HEK293 (cell line): Measurements from ENCODE around the gene SREBF2.

Experiments
- CTCF ChIA-PET: fragments of 350-600 bp; formaldehyde crosslinking; extraction: SDS; loops from one replicate; lab custom pipeline; 2021; ENCODE audit warnings: antibody characterized with exemption; lab: Yijun Ruan, JAX
- POLR2A ChIA-PET: fragments of 300-600 bp; formaldehyde crosslinking; extraction: SDS; loops from one replicate; lab custom pipeline; 2020; ENCODE audit warnings: antibody characterized with exemption, inconsistent platforms; lab: Yijun Ruan, JAX
- H3K27ac ChIP-seq: fragments of 200-500 bp; sonication (Bioruptor generic); 2 replicates; pipeline ENCODE4 v1.5.1; 2014; ENCODE audit warnings: low read depth, low read length, control low read depth, inconsistent platforms; ENCODE audit errors: extremely low read depth
- H3K36me3 ChIP-seq, 2 experiments: fragments of 200-500 bp in 1 of 2; sonication (Bioruptor generic) in 1 of 2; 1 replicate in 1 of 2; 2 replicates in 1 of 2; pipeline ENCODE4 v1.5.1; 2014 to 2017; ENCODE audit warnings: inconsistent platforms in 2 of 2, low read length in 2 of 2; ENCODE audit not compliant: control insufficient read depth in 2 of 2, insufficient read depth in 1 of 2
- H3K4me1 ChIP-seq: fragments of 200-500 bp; sonication (Bioruptor generic); 2 replicates; pipeline ENCODE4 v1.5.1; 2014; ENCODE audit warnings: mild to moderate bottlenecking, low read length, inconsistent platforms; ENCODE audit not compliant: control insufficient read depth, insufficient read depth
- H3K4me3 ChIP-seq: 2 replicates; pipeline ENCODE4 v1.5.1; 2011; ENCODE audit warnings: low read depth, mild to moderate bottlenecking, control low read depth, low read length, moderate library complexity
- H3K9me3 ChIP-seq: fragments of 200-500 bp; sonication (Bioruptor generic); 2 replicates; pipeline ENCODE4 v1.5.1; 2014; ENCODE audit warnings: low read depth, low read length, inconsistent platforms; ENCODE audit not compliant: control insufficient read depth, insufficient read depth
- GLIS1 ChIP-seq: fragments of 450-650 bp; formaldehyde crosslinking; IDR thresholded peaks from 2 replicates; pipeline ENCODE4 v1.5.1; 2016; ENCODE audit warnings: missing biosample characterization, missing genetic modification characterization
- GLIS2 ChIP-seq: fragments of 450-650 bp; formaldehyde crosslinking; IDR thresholded peaks from 2 replicates; pipeline ENCODE4 v1.5.1; 2016; ENCODE audit warnings: missing biosample characterization, missing genetic modification characterization
- IKZF3 ChIP-seq: fragments of 450-650 bp; IDR thresholded peaks from 2 replicates; pipeline ENCODE4 v1.5.0; 2018; ENCODE audit warnings: missing biosample characterization, mild to moderate bottlenecking, missing genetic modification characterization, moderate library complexity
- INSM2 ChIP-seq: fragments of 450-650 bp; formaldehyde crosslinking; IDR thresholded peaks from 2 replicates; pipeline ENCODE4 v1.5.1; 2016; ENCODE audit warnings: missing biosample characterization, missing genetic modification characterization
- KLF1 ChIP-seq: fragments of 450-650 bp; formaldehyde crosslinking; IDR thresholded peaks from 2 replicates; pipeline ENCODE4 v1.5.1; 2016; ENCODE audit warnings: missing biosample characterization, missing genetic modification characterization
- PATZ1 ChIP-seq: fragments of 450-650 bp; formaldehyde crosslinking; IDR thresholded peaks from 2 replicates; pipeline ENCODE4 v1.5.1; 2016; ENCODE audit warnings: missing biosample characterization, missing genetic modification characterization
- SP2 ChIP-seq: fragments of 450-650 bp; formaldehyde crosslinking; IDR thresholded peaks from 2 replicates; pipeline ENCODE4 v1.5.1; 2016; ENCODE audit warnings: missing biosample characterization, missing genetic modification characterization
- SP3 ChIP-seq: fragments of 450-650 bp; formaldehyde crosslinking; IDR thresholded peaks from 2 replicates; pipeline ENCODE4 v1.5.1; 2016; ENCODE audit warnings: missing biosample characterization, missing genetic modification characterization
- YY2 ChIP-seq: fragments of 450-650 bp; formaldehyde crosslinking; IDR thresholded peaks from 2 replicates; pipeline ENCODE4 v1.5.1; 2016; ENCODE audit warnings: missing biosample characterization, missing genetic modification characterization
- ZBTB44 ChIP-seq: fragments of 450-650 bp; IDR thresholded peaks from 2 replicates; pipeline ENCODE4 v1.5.1; 2018; ENCODE audit warnings: missing biosample characterization, mild to moderate bottlenecking, missing genetic modification characterization
- ZBTB6 ChIP-seq: fragments of 450-650 bp; formaldehyde crosslinking; IDR thresholded peaks from 2 replicates; pipeline ENCODE4 v1.5.1; 2017; ENCODE audit warnings: missing biosample characterization, missing genetic modification characterization
- ZFP37 ChIP-seq: fragments of 450-650 bp; formaldehyde crosslinking; IDR thresholded peaks from 2 replicates; pipeline ENCODE4 v1.5.1; 2016; ENCODE audit warnings: missing biosample characterization, missing genetic modification characterization
- ZNF132 ChIP-seq: fragments of 450-650 bp; formaldehyde crosslinking; IDR thresholded peaks from 2 replicates; pipeline ENCODE4 v1.5.1; 2017; ENCODE audit warnings: missing biosample characterization, missing genetic modification characterization, borderline replicate concordance
- ZNF138 ChIP-seq: fragments of 450-650 bp; formaldehyde crosslinking; IDR thresholded peaks from 2 replicates; pipeline ENCODE4 v1.5.1; 2016; ENCODE audit warnings: missing biosample characterization, missing genetic modification characterization, borderline replicate concordance
- ZNF155 ChIP-seq: fragments of 450-650 bp; formaldehyde crosslinking; IDR thresholded peaks from 2 replicates; pipeline ENCODE4 v1.5.1; 2016; ENCODE audit warnings: missing biosample characterization, missing genetic modification characterization
- ZNF214 ChIP-seq: fragments of 450-650 bp; formaldehyde crosslinking; IDR thresholded peaks from 2 replicates; pipeline ENCODE4 v1.5.1; 2017; ENCODE audit warnings: missing biosample characterization, mild to moderate bottlenecking, missing genetic modification characterization, borderline replicate concordance
- ZNF292 ChIP-seq: fragments of 450-650 bp; formaldehyde crosslinking; IDR thresholded peaks from 2 replicates; pipeline ENCODE4 v1.5.1; 2016; ENCODE audit warnings: low read depth, missing biosample characterization, missing genetic modification characterization, borderline replicate concordance
- ZNF335 ChIP-seq: fragments of 450-650 bp; formaldehyde crosslinking; conservative IDR thresholded peaks from 2 replicates; pipeline ENCODE4 v1.5.1; 2016; ENCODE audit warnings: missing biosample characterization, missing genetic modification characterization
- ZNF362 ChIP-seq: fragments of 450-650 bp; formaldehyde crosslinking; IDR thresholded peaks from 2 replicates; pipeline ENCODE4 v1.5.1; 2016; ENCODE audit warnings: missing biosample characterization, missing genetic modification characterization
- ZNF394 ChIP-seq: fragments of 450-650 bp; formaldehyde crosslinking; IDR thresholded peaks from 2 replicates; pipeline ENCODE4 v1.5.1; 2016; ENCODE audit warnings: missing biosample characterization, missing genetic modification characterization, mild to moderate bottlenecking, moderate library complexity, borderline replicate concordance
- ZNF426 ChIP-seq: fragments of 450-650 bp; formaldehyde crosslinking; IDR thresholded peaks from 2 replicates; pipeline ENCODE4 v1.5.1; 2017; ENCODE audit warnings: missing biosample characterization, missing genetic modification characterization, mild to moderate bottlenecking, inconsistent platforms, moderate library complexity
- ZNF48 ChIP-seq: fragments of 450-650 bp; formaldehyde crosslinking; IDR thresholded peaks from 2 replicates; pipeline ENCODE4 v1.5.1; 2016; ENCODE audit warnings: missing biosample characterization, missing genetic modification characterization
- ZNF585B ChIP-seq: fragments of 450-650 bp; formaldehyde crosslinking; IDR thresholded peaks from 2 replicates; pipeline ENCODE4 v1.5.1; 2016; ENCODE audit warnings: missing biosample characterization, missing genetic modification characterization
- ZNF600 ChIP-seq: fragments of 450-650 bp; formaldehyde crosslinking; IDR thresholded peaks from 2 replicates; pipeline ENCODE4 v1.5.1; 2016; ENCODE audit warnings: missing biosample characterization, missing genetic modification characterization

The SREBF2 gene

GRCh38 chr22:41919357-41920224, 86.7 kb downstream of the SREBF2 start (continued):
- TF ChIP-seq ZBTB6 = peak; percentile 33; the same call in 1 of the 2 replicates
- TF ChIP-seq ZNF132 (tag by site-specific recombination) = no peak

GRCh38 chr22:41920271-41920976, 87.5 kb downstream of the SREBF2 start:
- Histone ChIP-seq H3K4me1 (peaks cover 6% of the 10 kb centered on the region), H3K4me3 (no peak overlapping the region), H3K9me3 (no peaks in the 10 kb centered on the region), H3K36me3 (no peaks in the 10 kb centered on the region; a peak in 1 of 3 replicates), H3K27ac (no peak overlapping the region)
- TF ChIP-seq SP2 (0 out of 2 replicates have a peak, but pooled peaks have one; percentile 4), ZNF362 (tag by site-specific recombination) (no peak), PATZ1 (0 out of 2 replicates have a peak, but pooled peaks have one; percentile 22), GLIS2 (tag by site-specific recombination) (peak; percentile 24; the same call in 1 of the 2 replicates)
- ChIA-PET CTCF (interaction anchor here (0.5 to 0.7 kb wide), 2 partner anchors 180 to 222 kb away, joined by 3 to 4 read pairs; no protein-coding TSS in a partner anchor), POLR2A (no interaction called here)

- Histone ChIP-seq H3K27ac (no peak overlapping the region), H3K36me3 (no peaks in the 10 kb centered on the region; a peak in 1 of 3 replicates), H3K9me3 (no peaks in the 10 kb centered on the region), H3K4me1 (peaks cover 9% of the 10 kb centered on the region), H3K4me3 (no peak overlapping the region)
- POLR2A ChIA-PET = interaction anchor here (0.9 kb wide), 1 partner anchor 24 kb away, joined by 3 read pairs; the partner anchor contains the start of gene CENPM
- CTCF ChIA-PET = interaction anchor here (0.9 kb wide), 1 partner anchor 65 kb away, joined by 5 read pairs; no protein-coding TSS in a partner anchor
- TF ChIP-seq ZBTB44 (tag by site-specific recombination) (no peak), KLF1 (tag by site-specific recombination) (no peak), GLIS1 (tag by site-specific recombination) (no peak), ZNF600 (no peak), ZNF585B (tag by site-specific recombination) (no peak), ZNF335 (no peak), SP3 (tag by site-specific recombination) (no peak), ZNF292 (no peak), IKZF3 (tag by site-specific recombination) (no peak), ZNF48 (tag by site-specific recombination) (no peak), INSM2 (tag by site-specific recombination) (no peak), YY2 (tag by site-specific recombination) (no peak), ZNF426 (tag by site-specific recombination) (no peak), ZNF138 (tag by site-specific recombination) (no peak), ZNF214 (tag by site-specific recombination) (no peak), ZNF155 (no peak), ZNF394 (no peak), ZFP37 (no peak)
Measured at GRCh38 chr22:41922328-41922727, 89.4 kb downstream of the SREBF2 start.
